NB4 (cell line): ENCODE data around the gene NECAB2.

Experiments
- MAX ChIP-seq: IDR thresholded peaks from 2 replicates; pipeline ENCODE4 v1.6.1; 2011; ENCODE audit warnings: low read depth, low read length
- MYC ChIP-seq: IDR thresholded peaks from 2 replicates; pipeline ENCODE4 v1.6.1; 2011; ENCODE audit warnings: low read depth, low read length
- POLR2A ChIP-seq: IDR thresholded peaks from 2 replicates; pipeline ENCODE4 v1.6.1; 2011; ENCODE audit warnings: mild to moderate bottlenecking; ENCODE audit not compliant: insufficient read length; ENCODE audit errors: extremely low read depth
- TF ChIP-seq, protein P1 (sequence below): IDR thresholded peaks from one replicate; pipeline ENCODE4 v1.5.1; 2012; ENCODE audit warnings: low read depth, low read length

DNA sequence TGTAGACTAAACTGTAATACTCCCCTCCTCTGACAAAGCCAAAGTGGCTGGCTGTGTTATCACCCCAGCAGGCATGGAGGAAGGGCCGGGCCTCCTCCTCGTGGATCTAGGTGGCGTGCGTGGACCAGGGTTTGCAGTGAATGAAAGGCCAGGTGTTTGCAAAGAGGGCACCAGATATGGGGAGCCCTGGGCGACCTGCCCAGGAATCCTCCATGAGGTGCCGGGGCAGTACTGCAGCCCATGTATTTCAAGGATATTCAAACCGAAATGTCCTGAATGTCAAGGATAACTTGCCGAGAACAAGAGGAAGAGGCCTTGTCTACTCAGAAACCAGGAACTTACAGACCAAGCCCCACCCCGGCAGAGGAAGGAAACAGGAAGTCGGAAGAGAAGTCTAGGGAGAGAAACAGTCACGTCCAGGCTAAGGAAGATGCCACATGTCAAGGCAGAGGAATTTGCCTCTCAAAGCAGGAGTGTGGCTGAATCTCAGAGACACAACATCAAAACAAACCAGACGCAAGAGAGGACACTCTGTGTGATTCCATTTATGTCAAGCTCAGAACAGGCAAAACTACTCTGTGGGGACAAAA is 28.7 kb upstream of the NECAB2 start:
- TF ChIP-seq, protein P1, sequence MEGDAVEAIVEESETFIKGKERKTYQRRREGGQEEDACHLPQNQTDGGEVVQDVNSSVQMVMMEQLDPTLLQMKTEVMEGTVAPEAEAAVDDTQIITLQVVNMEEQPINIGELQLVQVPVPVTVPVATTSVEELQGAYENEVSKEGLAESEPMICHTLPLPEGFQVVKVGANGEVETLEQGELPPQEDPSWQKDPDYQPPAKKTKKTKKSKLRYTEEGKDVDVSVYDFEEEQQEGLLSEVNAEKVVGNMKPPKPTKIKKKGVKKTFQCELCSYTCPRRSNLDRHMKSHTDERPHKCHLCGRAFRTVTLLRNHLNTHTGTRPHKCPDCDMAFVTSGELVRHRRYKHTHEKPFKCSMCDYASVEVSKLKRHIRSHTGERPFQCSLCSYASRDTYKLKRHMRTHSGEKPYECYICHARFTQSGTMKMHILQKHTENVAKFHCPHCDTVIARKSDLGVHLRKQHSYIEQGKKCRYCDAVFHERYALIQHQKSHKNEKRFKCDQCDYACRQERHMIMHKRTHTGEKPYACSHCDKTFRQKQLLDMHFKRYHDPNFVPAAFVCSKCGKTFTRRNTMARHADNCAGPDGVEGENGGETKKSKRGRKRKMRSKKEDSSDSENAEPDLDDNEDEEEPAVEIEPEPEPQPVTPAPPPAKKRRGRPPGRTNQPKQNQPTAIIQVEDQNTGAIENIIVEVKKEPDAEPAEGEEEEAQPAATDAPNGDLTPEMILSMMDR: no peak
- no peak for TF ChIP-seq MAX
- TF ChIP-seq MYC: no peak
- TF ChIP-seq POLR2A: no peak
